Right atrium auricular region (tissue), 2 donors: ENCODE data around the gene CHD9. TPM values are rescaled to one million over a fixed set of nuclear protein-coding genes. Genes with fewer than 3 reads are reported as not detected.
A peak's percentile ranks its signal among the peaks of the same experiment; 100 is the strongest.

Experiments used
- DNase-seq: peaks from one replicate; pipeline ENCODE4 v3.0.0-alpha.2; 2019; ENCODE audit warnings: low spot score
- H3K27ac ChIP-seq, 2 donors: fragments of 200-600 bp; sonication (generic); 1 replicate in 1 of 2; 2 replicates in 1 of 2; pipeline ENCODE4 v1.5.1; 2016 to 2019
- H3K27me3 ChIP-seq, 2 donors: fragments of 200-600 bp; sonication (generic); one replicate each; pipeline versions ENCODE4 v1.5.1 to v1.6.0; 2017 to 2019
- H3K36me3 ChIP-seq: fragments of 200-600 bp; sonication (generic); one replicate; pipeline ENCODE4 v1.5.1; 2016
- H3K4me1 ChIP-seq, 2 donors: fragments of 200-600 bp; sonication (generic); one replicate each; pipeline versions ENCODE4 v1.5.1 to v1.6.0; 2017 to 2019
- H3K4me3 ChIP-seq, 2 donors: fragments of 200-600 bp; sonication (generic); 1 replicate in 1 of 2; 2 replicates in 1 of 2; pipeline ENCODE4 v1.5.1; 2017 to 2019; ENCODE audit warnings: mild to moderate bottlenecking in 1 of 2, moderate library complexity in 1 of 2
- H3K9me3 ChIP-seq, 2 donors: fragments of 200-600 bp; sonication (generic); one replicate each; pipeline ENCODE4 v1.5.1; 2019
- CTCF ChIP-seq, 2 donors: fragments of 200-600 bp; sonication (generic); IDR thresholded peaks; one replicate each; pipeline ENCODE4 v1.5.1; 2019; ENCODE audit warnings: antibody characterized with exemption in 2 of 2
- total RNA-seq, 2 donors: library from RNA; depleted of rRNA; stranded (reverse); fragments of >200 nt; gene quantifications; one replicate each; pipeline ENCODE4 v1.1.0, GENCODE V29; 2016

The CHD9 gene
- total RNA-seq, 2 donors from 2014 or later, result 49.8 to 54.1 TPM

- H3K36me3 ChIP-seq, result no peaks in the 10 kb centered on the region
- H3K4me3 ChIP-seq, result no peak overlapping the region
- peak; percentile 28 to 66 for TF ChIP-seq CTCF (IDR thresholded peaks at IDR 0.05)
- H3K4me1 ChIP-seq, result no peaks in the 10 kb centered on the region
- no peaks in the 10 kb centered on the region for H3K9me3 ChIP-seq
- no peaks in the 10 kb centered on the region for H3K27me3 ChIP-seq
- no peak overlapping the region for H3K27ac ChIP-seq
- DNase-seq, result no peak
Measured at GRCh38 chr16:53022374-53022773, 32.4 kb upstream of the CHD9 start.

- Histone ChIP-seq H3K36me3 (no peaks in the 10 kb centered on the region), H3K4me3 (no peak overlapping the region), H3K4me1 (no peaks in the 10 kb centered on the region), H3K9me3 (no peaks in the 10 kb centered on the region), H3K27ac (no peak overlapping the region), H3K27me3 (no peaks in the 10 kb centered on the region)
- DNase-seq, result no peak
- no peak for TF ChIP-seq CTCF (IDR thresholded peaks at IDR 0.05)
Measured at GRCh38 chr16:53024045-53024444, 30.7 kb upstream of the CHD9 start.

- H3K36me3 ChIP-seq, result no peaks in the 10 kb centered on the region
- no peak for TF ChIP-seq CTCF (IDR thresholded peaks at IDR 0.05)
Measured at GRCh38 chr16:53029971-53030370, 24.8 kb upstream of the CHD9 start.

GRCh38 chr16:53031323-53031942 lies 23.4 kb upstream of the CHD9 start:
- DNase-seq, result no peak
- Histone ChIP-seq H3K36me3 (no peaks in the 10 kb centered on the region), H3K27me3 (no peaks in the 10 kb centered on the region), H3K4me1 (no peaks in the 10 kb centered on the region), H3K9me3 (no peaks in the 10 kb centered on the region), H3K27ac (no peak overlapping the region), H3K4me3 (no peak overlapping the region)
- TF ChIP-seq CTCF (IDR thresholded peaks at IDR 0.05), result no peak

More at GRCh38 chr16:53029971-53030370, 24.8 kb upstream of the CHD9 start:
- Histone ChIP-seq H3K27ac (no peak overlapping the region), H3K27me3 (no peaks in the 10 kb centered on the region), H3K4me3 (no peak overlapping the region), H3K9me3 (no peaks in the 10 kb centered on the region), H3K4me1 (no peaks in the 10 kb centered on the region)
- DNase-seq, result no peak

- TF ChIP-seq CTCF (IDR thresholded peaks at IDR 0.05), result no peak
- Histone ChIP-seq H3K36me3 (no peaks in the 10 kb centered on the region), H3K4me3 (no peak overlapping the region), H3K27me3 (no peaks in the 10 kb centered on the region), H3K4me1 (no peaks in the 10 kb centered on the region), H3K9me3 (no peaks in the 10 kb centered on the region), H3K27ac (no peak overlapping the region)
- no peak for DNase-seq
Measured at GRCh38 chr16:53034306-53034705, 20.5 kb upstream of the CHD9 start.
